BE2C (cell line): ENCODE measurements around the gene DRC7.
"Not testable (repeated sequence)": the region's sequence is repeated elsewhere in the genome, so short reads cannot be mapped to it uniquely, and the experiment has no call there.

ENCODE experiments used
- DNase-seq: peaks from one replicate; pipeline ENCODE4 v3.0.0-alpha.2; 2020
- H3K27me3 ChIP-seq: fragments of 250-450 bp; sonication (Bioruptor Pico); 2 replicates; pipeline ENCODE4 v1.5.1; 2020; ENCODE audit warnings: mild to moderate bottlenecking
- H3K36me3 ChIP-seq: fragments of 250-450 bp; sonication (Bioruptor Pico); 2 replicates; pipeline ENCODE4 v1.5.1; 2020; ENCODE audit warnings: mild to moderate bottlenecking
- H3K4me1 ChIP-seq: fragments of 250-450 bp; sonication (Bioruptor Pico); 2 replicates; pipeline ENCODE4 v1.5.1; 2020
- H3K4me3 ChIP-seq: 2 replicates; pipeline ENCODE4 v1.5.1; 2011; ENCODE audit warnings: low read depth, low read length
- H3K9me3 ChIP-seq: fragments of 250-450 bp; sonication (Bioruptor Pico); 2 replicates; pipeline ENCODE4 v1.5.1; 2020
- CTCF ChIP-seq: IDR thresholded peaks from 2 replicates; pipeline ENCODE4 v1.5.1; 2012; ENCODE audit warnings: mild to moderate bottlenecking, low read depth, low read length

DRC7 gene

GRCh38 chr16:57743886-57744641 is 49.5 kb downstream of the DRC7 start:
- H3K4me3 ChIP-seq = no peak overlapping the region
- no peaks in the 10 kb centered on the region for H3K27me3 ChIP-seq
- TF ChIP-seq CTCF = no peak
- no peaks in the 10 kb centered on the region for H3K4me1 ChIP-seq
- H3K36me3 ChIP-seq = peaks cover 28% of the 10 kb centered on the region
- H3K9me3 ChIP-seq = no peaks in the 10 kb centered on the region
- DNase-seq = no peak

DNA sequence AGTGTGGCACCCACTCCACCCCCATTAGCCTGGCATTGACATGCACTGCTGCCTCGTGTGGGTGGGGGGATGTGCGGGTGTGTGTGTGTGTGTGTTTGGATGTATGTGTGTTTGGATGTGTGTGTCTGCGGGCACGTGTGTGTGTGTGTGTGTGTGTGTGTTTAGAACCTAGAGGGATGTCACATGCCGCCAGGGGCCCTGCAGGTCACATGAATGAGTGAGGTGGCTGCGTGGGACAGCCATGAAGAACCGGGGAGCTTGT is 50.0 kb downstream of the DRC7 start:
- Histone ChIP-seq H3K4me3 (no peak overlapping the region), H3K9me3 (no peaks in the 10 kb centered on the region), H3K4me1 (no peaks in the 10 kb centered on the region), H3K36me3 (peaks cover 31% of the 10 kb centered on the region), H3K27me3 (no peaks in the 10 kb centered on the region)
- no peak for TF ChIP-seq CTCF
- no peak for DNase-seq

GRCh38 chr16:57745768-57746167 is 51.2 kb downstream of the DRC7 start:
- H3K27me3 ChIP-seq = no peaks in the 10 kb centered on the region
- TF ChIP-seq CTCF = no peak
- no peak overlapping the region for H3K4me3 ChIP-seq
- H3K36me3 ChIP-seq = peaks cover 31% of the 10 kb centered on the region
- no peak for DNase-seq
- H3K9me3 ChIP-seq = no peaks in the 10 kb centered on the region
- no peaks in the 10 kb centered on the region for H3K4me1 ChIP-seq

DNA sequence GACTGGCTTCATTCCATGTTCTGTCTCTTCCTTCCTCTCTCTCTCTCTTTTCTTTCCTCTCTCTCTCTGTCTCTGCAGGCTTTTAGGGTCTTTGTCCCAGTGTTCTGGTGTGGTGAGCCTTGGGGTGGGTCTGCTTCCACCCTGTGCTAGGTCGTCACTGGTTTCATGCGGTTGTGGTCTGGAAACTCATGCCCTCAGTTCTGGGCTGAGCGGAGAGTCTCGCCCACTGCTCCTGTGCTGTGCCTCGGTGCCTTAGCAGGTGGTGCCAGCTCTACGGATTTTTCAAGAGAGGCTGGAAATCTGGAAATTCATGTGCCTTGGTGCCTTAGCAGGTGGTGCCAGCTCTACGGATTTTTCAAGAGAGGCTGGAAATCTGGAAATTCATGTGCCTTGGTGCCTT is 51.7 kb downstream of the DRC7 start:
- H3K27me3 ChIP-seq, H3K4me1 ChIP-seq, DNase-seq, H3K9me3 ChIP-seq, H3K4me3 ChIP-seq: not testable (repeated sequence)
- peaks cover 30% of the 10 kb centered on the region for H3K36me3 ChIP-seq

- no peak for DNase-seq
- Histone ChIP-seq H3K4me3 (no peak overlapping the region), H3K36me3 (peaks cover 31% of the 10 kb centered on the region), H3K4me1 (no peaks in the 10 kb centered on the region), H3K9me3 (no peaks in the 10 kb centered on the region), H3K27me3 (no peaks in the 10 kb centered on the region)
- TF ChIP-seq CTCF = no peak
These were observed 52.5 kb downstream of the DRC7 start for GRCh38 chr16:57747091-57747490.

- Histone ChIP-seq H3K36me3 (peaks cover 27% of the 10 kb centered on the region), H3K9me3 (no peaks in the 10 kb centered on the region), H3K27me3 (no peaks in the 10 kb centered on the region), H3K4me3 (no peak overlapping the region), H3K4me1 (no peaks in the 10 kb centered on the region)
- TF ChIP-seq CTCF = no peak
- DNase-seq = no peak
These were observed 52.9 kb downstream of the DRC7 start for GRCh38 chr16:57747496-57747895.

DNA sequence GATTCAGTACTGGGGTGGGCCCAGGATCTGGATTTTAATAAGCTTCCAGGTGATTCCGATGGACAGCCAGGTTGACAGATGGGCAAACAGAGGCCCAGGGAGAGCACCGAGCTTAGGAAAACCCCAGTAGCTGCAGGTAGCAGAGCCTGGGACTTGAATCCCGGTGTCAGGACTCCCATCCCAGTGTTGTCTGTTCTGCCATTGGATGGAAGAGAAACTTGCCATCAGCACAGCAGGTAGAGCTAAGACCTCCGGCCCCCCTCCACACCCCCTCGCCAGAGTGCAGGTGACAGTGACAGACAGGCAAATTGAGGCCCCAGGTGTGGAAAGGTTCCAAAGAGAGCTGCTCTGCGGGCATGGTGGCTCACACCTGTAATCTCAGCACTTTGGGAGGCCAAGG is 53.4 kb downstream of the DRC7 start:
- H3K4me1 ChIP-seq = no peaks in the 10 kb centered on the region
- DNase-seq = no peak
- no peaks in the 10 kb centered on the region for H3K27me3 ChIP-seq
- H3K4me3 ChIP-seq = no peak overlapping the region
- peaks cover 25% of the 10 kb centered on the region for H3K36me3 ChIP-seq
- TF ChIP-seq CTCF = no peak
- H3K9me3 ChIP-seq = no peaks in the 10 kb centered on the region
